Mucosa of stomach (tissue), 1 donor: ENCODE results near the gene YWHAB.

Source experiments
- H3K27me3 ChIP-seq: one replicate; pipeline ENCODE4 v1.7.0; 2013; ENCODE audit warnings: mild to moderate bottlenecking, low read length; ENCODE audit not compliant: control insufficient read depth, insufficient read depth
- H3K36me3 ChIP-seq: one replicate; pipeline ENCODE4 v1.7.0; 2013; ENCODE audit warnings: low read length; ENCODE audit not compliant: control insufficient read depth, insufficient read depth
- H3K4me1 ChIP-seq: one replicate; pipeline ENCODE4 v1.7.0; 2013; ENCODE audit warnings: mild to moderate bottlenecking, low read length; ENCODE audit not compliant: control insufficient read depth, insufficient read depth
- H3K4me3 ChIP-seq: one replicate; pipeline ENCODE4 v1.7.0; 2013; ENCODE audit warnings: low read length
- H3K9ac ChIP-seq: one replicate; pipeline ENCODE4 v1.7.0; 2013; ENCODE audit warnings: mild to moderate bottlenecking, low read length, moderate library complexity
- H3K9me3 ChIP-seq: one replicate; pipeline ENCODE4 v1.7.0; 2013; ENCODE audit warnings: mild to moderate bottlenecking, low read length, moderate library complexity; ENCODE audit not compliant: control insufficient read depth
- donor health status: Pancreatic carcinoma.

Gene YWHAB

GRCh38 chr20:44921447-44921846, 35.9 kb downstream of the YWHAB start:
- Histone ChIP-seq H3K9ac (no peak overlapping the region), H3K9me3 (no peaks in the 10 kb centered on the region), H3K27me3 (no peaks in the 10 kb centered on the region), H3K36me3 (no peaks in the 10 kb centered on the region), H3K4me1 (no peaks in the 10 kb centered on the region), H3K4me3 (no peak overlapping the region)

- no peaks in the 10 kb centered on the region for H3K9me3 ChIP-seq
- no peaks in the 10 kb centered on the region for H3K4me1 ChIP-seq
- no peaks in the 10 kb centered on the region for H3K27me3 ChIP-seq
- H3K9ac ChIP-seq: no peak overlapping the region
- no peaks in the 10 kb centered on the region for H3K36me3 ChIP-seq
- no peak overlapping the region for H3K4me3 ChIP-seq
Observed at GRCh38 chr20:44924541-44924940, 39.0 kb downstream of the YWHAB start.

- Histone ChIP-seq H3K4me1 (no peaks in the 10 kb centered on the region), H3K27me3 (no peaks in the 10 kb centered on the region), H3K9ac (no peak overlapping the region), H3K4me3 (no peak overlapping the region), H3K9me3 (no peaks in the 10 kb centered on the region), H3K36me3 (no peaks in the 10 kb centered on the region)
Observed at GRCh38 chr20:44928595-44928994, 43.1 kb downstream of the YWHAB start.

- Histone ChIP-seq H3K4me3 (no peak overlapping the region), H3K4me1 (no peaks in the 10 kb centered on the region), H3K36me3 (no peaks in the 10 kb centered on the region), H3K27me3 (no peaks in the 10 kb centered on the region), H3K9ac (no peak overlapping the region), H3K9me3 (no peaks in the 10 kb centered on the region)
Observed at GRCh38 chr20:44930517-44931168, 45.1 kb downstream of the YWHAB start.

GRCh38 chr20:44931911-44932310, 46.4 kb downstream of the YWHAB start:
- H3K9me3 ChIP-seq: no peaks in the 10 kb centered on the region
- no peaks in the 10 kb centered on the region for H3K36me3 ChIP-seq
- H3K4me1 ChIP-seq: no peaks in the 10 kb centered on the region
- no peak overlapping the region for H3K9ac ChIP-seq
- no peaks in the 10 kb centered on the region for H3K27me3 ChIP-seq
- no peak overlapping the region for H3K4me3 ChIP-seq

- no peaks in the 10 kb centered on the region for H3K9me3 ChIP-seq
- no peak overlapping the region for H3K4me3 ChIP-seq
- no peaks in the 10 kb centered on the region for H3K36me3 ChIP-seq
- H3K9ac ChIP-seq: no peak overlapping the region
- H3K27me3 ChIP-seq: no peaks in the 10 kb centered on the region
- no peaks in the 10 kb centered on the region for H3K4me1 ChIP-seq
Observed at GRCh38 chr20:44932916-44933315, 47.4 kb downstream of the YWHAB start.

GRCh38 chr20:44936510-44936909, 51.0 kb downstream of the YWHAB start:
- H3K36me3 ChIP-seq: no peaks in the 10 kb centered on the region
- no peak overlapping the region for H3K9ac ChIP-seq
- no peak overlapping the region for H3K4me3 ChIP-seq
- H3K4me1 ChIP-seq: no peaks in the 10 kb centered on the region
- no peaks in the 10 kb centered on the region for H3K27me3 ChIP-seq
- no peaks in the 10 kb centered on the region for H3K9me3 ChIP-seq

- Histone ChIP-seq H3K4me3 (no peak overlapping the region), H3K27me3 (no peaks in the 10 kb centered on the region), H3K4me1 (no peaks in the 10 kb centered on the region), H3K9ac (no peak overlapping the region), H3K9me3 (no peaks in the 10 kb centered on the region), H3K36me3 (peaks cover 6% of the 10 kb centered on the region)
Observed at GRCh38 chr20:44938637-44939036, 53.1 kb downstream of the YWHAB start.

GRCh38 chr20:44941120-44941691, 55.7 kb downstream of the YWHAB start:
- no peak overlapping the region for H3K4me3 ChIP-seq
- no peaks in the 10 kb centered on the region for H3K9me3 ChIP-seq
- peaks cover 7% of the 10 kb centered on the region for H3K36me3 ChIP-seq
- no peak overlapping the region for H3K9ac ChIP-seq
- no peaks in the 10 kb centered on the region for H3K4me1 ChIP-seq
- H3K27me3 ChIP-seq: no peaks in the 10 kb centered on the region

- Histone ChIP-seq H3K27me3 (no peaks in the 10 kb centered on the region), H3K4me1 (no peaks in the 10 kb centered on the region), H3K9me3 (no peaks in the 10 kb centered on the region), H3K36me3 (peaks cover 7% of the 10 kb centered on the region), H3K9ac (no peak overlapping the region), H3K4me3 (no peak overlapping the region)
Observed at GRCh38 chr20:44942264-44942973, 56.9 kb downstream of the YWHAB start.

- H3K27me3 ChIP-seq: no peaks in the 10 kb centered on the region
- peaks cover 7% of the 10 kb centered on the region for H3K36me3 ChIP-seq
- H3K9me3 ChIP-seq: no peaks in the 10 kb centered on the region
- H3K4me1 ChIP-seq: no peaks in the 10 kb centered on the region
- no peak overlapping the region for H3K9ac ChIP-seq
- H3K4me3 ChIP-seq: no peak overlapping the region
Observed at GRCh38 chr20:44943828-44944227, 58.3 kb downstream of the YWHAB start.

GRCh38 chr20:44945261-44945660, 59.8 kb downstream of the YWHAB start:
- H3K9me3 ChIP-seq: no peaks in the 10 kb centered on the region
- H3K4me1 ChIP-seq: no peaks in the 10 kb centered on the region
- H3K4me3 ChIP-seq: no peak overlapping the region
- peaks cover 7% of the 10 kb centered on the region for H3K36me3 ChIP-seq
- no peaks in the 10 kb centered on the region for H3K27me3 ChIP-seq
- no peak overlapping the region for H3K9ac ChIP-seq
